ENCODE results near the gene CHAD.
A peak's percentile ranks its signal among the peaks of the same experiment; 100 is the strongest.

The CHAD gene, protein sequence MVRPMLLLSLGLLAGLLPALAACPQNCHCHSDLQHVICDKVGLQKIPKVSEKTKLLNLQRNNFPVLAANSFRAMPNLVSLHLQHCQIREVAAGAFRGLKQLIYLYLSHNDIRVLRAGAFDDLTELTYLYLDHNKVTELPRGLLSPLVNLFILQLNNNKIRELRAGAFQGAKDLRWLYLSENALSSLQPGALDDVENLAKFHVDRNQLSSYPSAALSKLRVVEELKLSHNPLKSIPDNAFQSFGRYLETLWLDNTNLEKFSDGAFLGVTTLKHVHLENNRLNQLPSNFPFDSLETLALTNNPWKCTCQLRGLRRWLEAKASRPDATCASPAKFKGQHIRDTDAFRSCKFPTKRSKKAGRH

DNA sequence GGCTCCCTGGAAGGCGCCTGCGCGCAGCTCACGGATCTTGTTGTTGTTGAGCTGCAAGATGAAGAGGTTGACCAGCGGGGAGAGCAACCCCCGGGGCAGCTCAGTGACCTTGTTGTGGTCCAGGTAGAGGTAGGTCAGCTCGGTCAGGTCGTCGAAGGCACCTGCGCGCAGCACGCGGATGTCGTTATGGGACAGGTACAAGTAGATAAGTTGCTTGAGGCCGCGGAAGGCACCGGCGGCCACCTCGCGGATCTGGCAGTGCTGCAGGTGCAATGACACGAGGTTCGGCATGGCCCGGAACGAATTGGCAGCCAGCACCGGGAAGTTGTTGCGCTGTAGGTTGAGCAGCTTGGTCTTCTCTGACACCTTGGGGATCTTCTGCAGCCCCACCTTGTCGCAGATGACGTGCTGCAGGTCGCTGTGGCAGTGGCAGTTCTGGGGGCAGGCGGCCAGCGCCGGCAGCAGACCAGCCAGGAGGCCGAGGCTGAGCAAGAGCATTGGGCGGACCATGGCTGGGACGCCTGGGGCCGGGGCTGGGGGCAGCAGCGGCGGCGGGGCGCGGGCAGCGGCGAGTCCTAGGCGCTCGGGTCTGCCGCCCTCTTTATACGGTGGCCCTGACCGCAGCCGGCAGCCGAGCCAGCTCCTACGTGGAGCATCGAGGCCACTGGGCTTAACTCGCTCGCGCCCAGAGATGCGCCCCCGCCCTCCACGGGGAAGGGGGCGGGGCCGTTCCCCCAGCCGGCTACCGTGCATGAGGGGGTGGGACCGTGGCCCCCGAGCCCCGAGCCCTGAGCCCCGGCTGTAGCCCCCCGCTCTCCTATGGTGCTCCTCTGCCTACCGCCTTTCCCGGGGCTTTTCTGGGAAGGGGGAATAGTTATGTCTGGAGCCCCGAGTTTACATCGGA, at the start of gene CHAD:
TSS of gene CHAD (minus strand) at position 577 of the 904 bp plus-strand sequence. CDS start at position 510, 67 bp downstream.
- DNase-seq, result no peak

GRCh38 chr17:50517504-50518383, 49.1 kb upstream of the CHAD start:
- DNase-seq, result no peak

GRCh38 chr17:50517011-50517410, 48.3 kb upstream of the CHAD start:
- no peak for DNase-seq

GRCh38 chr17:50514936-50515702, 46.4 kb upstream of the CHAD start:
- no peak for DNase-seq

GRCh38 chr17:50514388-50514787, 45.7 kb upstream of the CHAD start:
- DNase-seq, result no peak

- DNase-seq, result no peak
Measured at GRCh38 chr17:50513495-50513894, 44.8 kb upstream of the CHAD start.

- DNase-seq, result peak; percentile 49
Measured at GRCh38 chr17:50511058-50511457, 42.4 kb upstream of the CHAD start.

DNA sequence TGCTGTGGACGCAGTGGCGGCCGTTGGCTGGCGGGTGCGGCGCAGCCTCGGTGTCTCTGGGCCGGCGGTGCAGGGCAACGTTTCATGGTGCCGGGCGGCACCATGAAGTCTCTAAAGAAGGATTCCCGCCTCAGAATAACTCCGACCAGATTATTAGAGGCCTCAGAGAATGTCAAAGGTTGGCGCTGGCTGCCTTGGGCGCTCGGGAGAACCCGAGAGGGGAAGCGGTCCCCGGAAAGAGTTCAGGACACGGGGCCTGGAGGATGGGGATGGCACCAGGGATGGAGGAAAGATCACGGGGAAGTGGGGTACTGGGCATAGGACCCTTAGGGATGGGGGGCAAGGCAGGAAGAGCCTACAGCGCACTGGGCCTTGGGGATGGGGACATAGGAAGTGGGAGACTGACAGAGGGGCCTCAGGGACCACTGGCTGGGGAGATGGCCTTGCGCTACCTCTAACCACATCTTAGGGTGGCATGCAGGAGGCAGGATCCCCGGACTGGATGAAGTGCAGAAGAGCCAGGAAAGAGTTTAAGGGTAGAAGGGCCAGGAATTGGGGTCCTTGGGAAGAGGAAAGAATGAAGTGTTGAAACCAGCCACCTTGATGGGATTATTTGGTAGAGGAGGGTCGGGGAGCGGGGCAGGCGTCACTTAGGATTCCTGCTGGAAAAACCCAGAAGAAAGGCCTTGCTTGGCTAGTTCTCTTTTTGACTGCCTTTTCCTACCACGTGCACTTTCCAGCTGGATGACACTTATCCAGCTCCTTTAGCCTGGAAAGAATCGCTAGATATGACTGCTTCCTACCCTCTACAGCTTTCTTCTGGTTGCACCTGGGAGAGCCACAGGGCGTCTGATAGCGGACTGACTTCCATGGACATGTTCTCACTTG, 40.1 kb upstream of the CHAD start:
- DNase-seq, result no peak

- DNase-seq, result peak; percentile 82
Measured at GRCh38 chr17:50507871-50508572, 39.3 kb upstream of the CHAD start, which contains the start of gene MYCBPAP. MYCBPAP (plus strand) TSS chr17:50508439; CDS start chr17:50508675, 236 bp downstream.

GRCh38 chr17:50506298-50506697, 37.6 kb upstream of the CHAD start:
- DNase-seq, result no peak

GRCh38 chr17:50505591-50506130, 37.0 kb upstream of the CHAD start:
- no peak for DNase-seq

DNA sequence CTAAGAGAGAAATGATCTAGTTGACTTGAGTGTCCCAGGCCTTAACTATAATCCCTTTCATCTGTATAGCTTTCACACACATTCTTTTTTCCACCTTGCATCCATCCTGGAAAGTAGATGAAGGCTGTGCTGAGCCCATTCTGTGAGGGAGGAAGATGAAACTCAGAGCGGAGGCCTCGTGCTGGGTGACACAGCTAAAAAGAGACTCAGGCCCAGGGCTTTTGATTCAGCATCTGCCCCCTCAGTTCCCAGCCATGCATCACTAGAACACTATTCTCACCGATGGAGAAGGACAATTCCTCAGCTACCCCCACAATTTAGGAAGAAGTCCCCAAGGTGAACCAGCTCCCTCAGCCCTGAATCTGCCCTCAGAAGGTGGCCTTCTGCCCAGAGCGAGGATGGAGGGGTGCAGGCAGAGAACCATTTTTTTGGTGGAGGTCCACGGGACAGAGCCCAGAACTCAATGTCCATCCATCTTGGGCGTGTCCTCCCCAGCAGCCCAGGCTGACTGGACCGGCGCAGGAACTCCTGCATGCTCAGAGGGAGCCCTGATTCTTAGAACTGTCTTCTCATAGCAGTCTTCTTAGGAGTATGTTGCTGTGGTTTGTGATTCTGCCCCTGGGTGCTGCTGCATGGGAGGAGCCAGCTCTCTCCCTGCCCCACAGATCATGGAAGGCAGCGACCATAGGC, 33.8 kb upstream of the CHAD start:
- DNase-seq, result no peak

DNA sequence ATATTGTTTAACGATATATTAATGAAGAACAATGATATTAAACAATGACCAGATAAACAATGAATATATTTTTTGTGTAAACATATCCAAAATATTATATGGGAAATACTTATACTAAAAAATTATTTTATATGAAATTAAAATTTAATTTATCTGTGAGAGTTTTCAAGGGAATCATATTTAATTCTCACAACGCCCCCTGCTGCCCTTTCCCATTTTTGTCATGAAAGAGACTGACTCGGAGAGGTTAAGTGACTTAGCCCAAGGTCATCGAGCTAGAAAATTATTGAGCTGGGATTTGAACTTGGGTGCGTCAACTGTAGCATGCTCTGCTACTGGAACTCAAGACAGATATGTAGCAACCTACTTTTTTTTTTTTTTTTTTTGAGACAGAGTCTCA, 32.4 kb upstream of the CHAD start:
- peak; percentile 57 for DNase-seq

DNA sequence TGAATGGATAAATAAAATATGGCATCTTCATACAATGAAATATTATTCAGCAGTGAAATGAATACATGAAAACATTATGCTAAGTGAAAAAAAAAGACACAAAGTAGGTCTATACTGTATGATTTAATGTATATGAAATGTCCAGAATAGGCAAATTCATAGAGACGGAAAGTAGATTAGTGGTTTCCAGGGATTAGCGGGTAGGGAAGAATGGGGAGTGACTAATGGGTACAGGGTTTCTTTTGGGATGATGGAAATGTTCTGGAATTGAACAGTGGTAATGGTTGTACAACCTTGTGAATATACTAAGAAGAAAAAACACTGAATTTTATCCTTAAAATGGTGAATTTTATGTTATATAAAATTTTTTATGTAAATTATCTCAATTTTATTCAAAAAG, 31.0 kb upstream of the CHAD start:
- DNase-seq, result no peak

DNA sequence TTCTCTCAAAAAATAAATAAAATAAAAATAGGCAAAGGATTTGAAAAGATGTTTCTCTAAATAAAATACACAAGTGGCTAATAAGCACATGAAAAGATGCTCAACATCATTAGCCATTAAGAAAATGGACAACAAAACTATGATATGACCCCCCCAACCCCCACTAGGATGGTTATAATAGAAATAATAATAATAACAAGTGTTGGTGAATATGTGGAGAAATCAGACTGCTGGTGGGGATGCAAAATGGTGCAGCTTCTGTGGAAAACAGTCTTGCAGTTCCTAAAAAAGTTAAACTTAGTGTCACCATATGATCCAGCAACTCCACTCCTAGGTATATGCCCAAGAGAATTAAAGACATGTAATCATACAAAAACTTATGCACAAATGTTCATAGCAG, 30.6 kb upstream of the CHAD start:
- DNase-seq, result no peak

GRCh38 chr17:50498021-50498874, 29.6 kb upstream of the CHAD start:
- no peak for DNase-seq

- DNase-seq, result no peak
Measured at GRCh38 chr17:50495918-50496317, 27.2 kb upstream of the CHAD start.

DNA sequence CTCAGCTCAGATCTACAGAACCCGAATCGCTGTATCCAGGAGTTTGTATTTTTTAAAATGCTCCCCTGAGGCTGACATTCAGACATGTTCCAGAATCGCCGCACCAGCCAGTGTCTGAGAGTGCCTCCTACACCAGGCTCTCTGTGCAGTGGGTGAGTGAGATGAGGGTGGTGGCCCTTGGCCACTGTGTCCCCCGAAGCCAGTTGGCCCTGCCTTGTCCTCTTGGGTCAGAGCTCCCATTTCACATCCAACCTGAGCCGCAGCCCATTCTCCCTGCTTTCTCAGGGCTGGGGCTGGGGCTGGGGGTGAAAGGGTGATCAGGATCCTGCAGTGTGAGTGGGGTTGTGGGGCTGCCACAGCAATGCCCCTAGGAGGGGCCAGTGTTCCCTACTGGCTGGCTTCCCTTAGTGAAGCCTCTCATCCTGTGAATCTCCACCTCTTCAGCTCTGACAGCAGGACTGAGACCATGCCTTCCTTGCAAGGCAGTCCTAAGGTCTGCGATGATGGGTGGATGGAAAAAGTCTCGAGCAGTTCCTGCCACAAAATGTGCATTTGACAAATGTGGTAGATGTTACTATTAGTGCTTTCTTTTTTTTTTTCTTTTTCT, 26.6 kb upstream of the CHAD start:
- DNase-seq, result no peak
